ENCODE measurements around the gene PRSS36. TPM values are rescaled to one million over a fixed set of nuclear protein-coding genes. Genes with fewer than 3 reads are reported as not detected.

Gene PRSS36
- total and polyA plus RNA-seq, 9 of the 15 experiments (the other 6 are each of a cell fraction or from before 2014, with no cell fraction given) = 0.09 to 1.2 (median 0.54) TPM; not detected in 2

GRCh38 chr16:31108035-31108793 is 41.7 kb downstream of the PRSS36 start, which contains the start of gene BCKDK (continued):
- TF ChIP-seq PHF8 (IDR thresholded peaks at IDR 0.05; ENCODE audit: borderline replicate concordance, low read length) (peak; percentile 78; the same call in 1 of the 2 replicates), ATF1 (CRISPR knock-in tag; IDR thresholded peaks at IDR 0.05) (no peak), ATF1 (tag; IDR thresholded peaks at IDR 0.05) (peak; percentile 97), MNT (conservative IDR thresholded peaks at IDR 0.05) (peak in 1 of 2 experiments; percentile 70; a peak in 2 of 4 replicates), ZBTB40 (IDR thresholded peaks at IDR 0.05) (peak; percentile 21; the same call in 1 of the 2 replicates), ZBTB40 (CRISPR knock-in tag; IDR thresholded peaks at IDR 0.05) (no peak), TAF1 (IDR thresholded peaks at IDR 0.05; ENCODE audit: control insufficient read depth, extremely low read depth, insufficient read depth, low read length, severe bottlenecking) (peak; percentile 33), CREB3L1 (IDR thresholded peaks at IDR 0.05; ENCODE audit: borderline replicate concordance, low read depth) (peak; percentile 68), SMAD4 (CRISPR knock-in tag; conservative IDR thresholded peaks at IDR 0.05) (peak; percentile 43; the same call in 1 of the 2 replicates), SIX5 (IDR thresholded peaks at IDR 0.05; ENCODE audit: borderline replicate concordance in 1 of 2, insufficient read depth in 1 of 2, low read depth in 1 of 2, low read length in 2 of 2) (peak; percentile 81 to 85)
- TF ChIP-seq, protein P1, sequence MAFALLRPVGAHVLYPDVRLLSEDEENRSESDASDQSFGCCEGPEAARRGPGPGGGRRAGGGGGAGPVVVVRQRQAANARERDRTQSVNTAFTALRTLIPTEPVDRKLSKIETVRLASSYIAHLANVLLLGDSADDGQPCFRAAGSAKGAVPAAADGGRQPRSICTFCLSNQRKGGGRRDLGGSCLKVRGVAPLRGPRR (CRISPR knock-in tag; IDR thresholded peaks at IDR 0.05) = no peak
- TF ChIP-seq, protein P2, sequence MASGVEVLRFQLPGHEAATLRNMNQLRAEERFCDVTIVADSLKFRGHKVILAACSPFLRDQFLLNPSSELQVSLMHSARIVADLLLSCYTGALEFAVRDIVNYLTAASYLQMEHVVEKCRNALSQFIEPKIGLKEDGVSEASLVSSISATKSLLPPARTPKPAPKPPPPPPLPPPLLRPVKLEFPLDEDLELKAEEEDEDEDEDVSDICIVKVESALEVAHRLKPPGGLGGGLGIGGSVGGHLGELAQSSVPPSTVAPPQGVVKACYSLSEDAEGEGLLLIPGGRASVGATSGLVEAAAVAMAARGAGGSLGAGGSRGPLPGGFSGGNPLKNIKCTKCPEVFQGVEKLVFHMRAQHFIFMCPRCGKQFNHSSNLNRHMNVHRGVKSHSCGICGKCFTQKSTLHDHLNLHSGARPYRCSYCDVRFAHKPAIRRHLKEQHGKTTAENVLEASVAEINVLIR (CRISPR knock-in tag; IDR thresholded peaks at IDR 0.05) = peak; percentile 87

Measured in K562 (cell line).